Ascending aorta (tissue), 2 donors: ENCODE results near the gene BAHCC1. TPM values are rescaled to one million over a fixed set of nuclear protein-coding genes. Genes with fewer than 3 reads are reported as not detected.

Experiments used
- DNase-seq, 2 donors: peaks; one replicate each; pipeline ENCODE4 v3.0.0-alpha.2; 2019; ENCODE audit warnings: low spot score in 2 of 2
- H3K27ac ChIP-seq, 2 donors: fragments of 200-600 bp; sonication (generic); one replicate each; pipeline ENCODE4 v1.5.1; 2016 to 2017; ENCODE audit warnings: mild to moderate bottlenecking in 1 of 2
- H3K27me3 ChIP-seq: fragments of 200-600 bp; sonication (generic); one replicate; pipeline ENCODE4 v1.5.1; 2017
- H3K36me3 ChIP-seq, 2 donors: fragments of 200-600 bp; sonication (generic); one replicate each; pipeline ENCODE4 v1.5.1; 2016
- H3K4me1 ChIP-seq, 2 donors: fragments of 200-600 bp; sonication (generic); one replicate each; pipeline ENCODE4 v1.5.1; 2016 to 2017; ENCODE audit warnings: mild to moderate bottlenecking in 1 of 2
- H3K4me3 ChIP-seq, 2 donors: fragments of 200-600 bp; sonication (generic); one replicate each; pipeline ENCODE4 v1.5.1; 2016 to 2017; ENCODE audit warnings: mild to moderate bottlenecking in 1 of 2
- H3K9me3 ChIP-seq, 2 donors: fragments of 200-600 bp; sonication (generic); one replicate each; pipeline ENCODE4 v1.5.1; 2016
- CTCF ChIP-seq, 3 experiments: fragments of 200-600 bp in 2 of 3; fragments of 450-650 bp in 1 of 3; sonication (generic) in 2 of 3; IDR thresholded peaks; one replicate each; pipeline ENCODE4 v1.5.1; 2016 to 2019; ENCODE audit warnings: antibody characterized with exemption in 3 of 3, mild to moderate bottlenecking in 1 of 3, moderate library complexity in 1 of 3
- intact Hi-C: fragments of 100-400 bp; cut with DNase I; formaldehyde crosslinking; loops from one replicate; pipeline ENCODE4 v1.15.1; 2023
- total RNA-seq: library from RNA; depleted of rRNA; stranded (reverse); fragments of >200 nt; gene quantifications from one replicate; pipeline ENCODE4 v1.1.0, GENCODE V29; 2016

The BAHCC1 gene
- total RNA-seq, 1 donor from 2014 or later, result 29.1 TPM

DNA sequence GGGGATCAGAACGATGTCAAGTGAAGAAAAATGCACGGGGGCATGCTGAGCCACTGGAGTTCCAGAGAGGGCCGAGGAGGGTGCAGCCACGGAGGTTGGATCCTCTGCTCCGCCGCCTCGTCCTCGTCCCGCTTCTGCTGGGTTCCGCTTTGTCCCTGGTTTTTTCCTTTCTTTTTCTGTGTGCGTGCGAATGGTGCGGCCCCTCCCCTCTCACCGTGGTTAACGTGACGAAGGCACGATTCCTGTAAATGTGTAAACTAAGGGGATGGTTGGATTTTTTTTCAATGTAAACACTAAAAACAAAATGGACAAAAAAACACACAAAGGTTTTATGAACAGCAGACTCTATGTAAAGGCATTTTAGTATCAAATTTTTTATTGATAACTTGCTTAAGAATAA lies 70.7 kb downstream of the BAHCC1 start:
- intact Hi-C loops, result no loop called here
- TF ChIP-seq CTCF (IDR thresholded peaks at IDR 0.05), result no peak
- no peak for DNase-seq
- Histone ChIP-seq H3K36me3 (peaks cover 27 to 34% of the 10 kb centered on the region in 2 donors), H3K27me3 (no peaks in the 10 kb centered on the region), H3K4me3 (no peak overlapping the region), H3K9me3 (no peaks in the 10 kb centered on the region), H3K4me1 (no peaks in the 10 kb centered on the region), H3K27ac (no peak overlapping the region)

DNA sequence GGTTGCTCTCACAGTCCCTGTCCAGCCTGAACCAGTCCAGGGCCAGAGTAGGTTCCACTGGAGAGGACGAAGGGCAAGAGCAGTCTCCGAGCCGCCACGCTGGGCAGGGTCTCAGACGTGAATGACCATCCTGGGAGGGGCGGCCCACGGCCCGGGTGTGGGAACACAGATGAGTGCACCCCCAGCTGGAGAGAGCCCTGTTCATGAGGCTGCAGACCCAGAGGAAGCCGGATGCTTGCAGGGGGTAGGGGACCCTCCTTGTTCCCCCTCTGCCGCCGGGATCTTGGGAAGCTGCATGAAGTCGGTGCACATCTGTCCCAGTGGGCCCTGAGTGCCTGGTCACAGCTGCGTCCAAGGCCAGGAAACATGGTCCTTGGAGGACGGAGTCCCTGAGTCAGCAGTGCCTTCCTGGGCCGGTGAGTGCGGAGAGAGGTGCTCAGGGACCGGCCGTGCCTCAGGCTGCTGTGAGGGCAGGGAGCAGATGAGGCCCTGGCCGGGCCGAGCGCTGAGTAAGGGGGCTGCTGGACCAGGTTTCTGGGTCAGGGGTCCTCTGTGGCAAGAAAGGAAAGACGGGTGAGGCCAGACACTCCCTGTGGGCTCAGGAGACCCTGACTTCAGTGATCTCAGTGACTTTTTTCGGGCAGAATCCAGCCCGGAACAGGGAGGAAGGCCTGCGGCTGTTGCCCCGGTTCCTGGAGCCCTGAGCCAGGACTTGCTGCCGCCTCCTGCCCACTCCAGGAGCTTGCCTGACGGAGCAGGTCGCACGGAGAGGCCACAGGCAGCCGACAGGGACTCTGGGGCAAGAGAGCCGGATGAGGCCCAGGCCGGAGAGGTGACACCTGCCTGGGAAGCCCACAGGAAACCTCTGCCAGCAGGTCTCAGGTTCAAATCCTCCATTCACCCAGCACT lies 71.6 kb downstream of the BAHCC1 start:
- H3K36me3 ChIP-seq, result peaks cover 18 to 25% of the 10 kb centered on the region in 2 donors
- no peak overlapping the region for H3K4me3 ChIP-seq
- H3K9me3 ChIP-seq, result no peaks in the 10 kb centered on the region
- no peak for DNase-seq
- TF ChIP-seq CTCF (IDR thresholded peaks at IDR 0.05), result no peak
- no peak overlapping the region for H3K27ac ChIP-seq
- H3K27me3 ChIP-seq, result no peaks in the 10 kb centered on the region
- intact Hi-C loops, result no loop called here
- H3K4me1 ChIP-seq, result no peaks in the 10 kb centered on the region

GRCh38 chr17:81468111-81468769 lies 73.0 kb downstream of the BAHCC1 start:
- H3K9me3 ChIP-seq, result no peaks in the 10 kb centered on the region
- H3K27ac ChIP-seq, result no peak overlapping the region
- no peak for TF ChIP-seq CTCF (IDR thresholded peaks at IDR 0.05)
- intact Hi-C loops, result no loop called here
- H3K4me3 ChIP-seq, result no peak overlapping the region
- no peak for DNase-seq
- peaks cover 4 to 11% of the 10 kb centered on the region in 2 donors for H3K36me3 ChIP-seq
- H3K4me1 ChIP-seq, result no peaks in the 10 kb centered on the region
- H3K27me3 ChIP-seq, result no peaks in the 10 kb centered on the region

DNA sequence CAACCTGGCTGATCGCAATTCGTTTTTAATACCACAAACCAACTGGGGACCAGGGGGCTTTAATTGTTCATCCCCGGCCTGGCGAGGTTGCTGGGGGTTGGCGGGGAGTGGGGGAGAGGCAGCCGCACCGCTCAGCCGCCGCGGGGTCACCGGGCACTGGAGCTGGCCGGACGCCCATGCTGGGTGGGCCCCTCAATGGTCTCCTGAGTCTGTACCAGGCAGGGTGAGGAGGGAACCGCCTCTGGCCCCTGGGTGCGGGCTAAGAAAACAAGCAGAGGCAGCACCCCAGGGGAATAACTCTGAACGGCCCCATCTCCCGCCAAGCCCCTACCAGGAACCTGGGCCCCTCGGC lies 73.5 kb downstream of the BAHCC1 start:
- intact Hi-C loops, result no loop called here
- Histone ChIP-seq H3K4me3 (no peak overlapping the region), H3K27ac (no peak overlapping the region), H3K9me3 (no peaks in the 10 kb centered on the region), H3K36me3 (peaks cover 0 to 6% of the 10 kb centered on the region in 2 donors), H3K27me3 (no peaks in the 10 kb centered on the region), H3K4me1 (no peaks in the 10 kb centered on the region)
- DNase-seq, result no peak
- no peak for TF ChIP-seq CTCF (IDR thresholded peaks at IDR 0.05)

DNA sequence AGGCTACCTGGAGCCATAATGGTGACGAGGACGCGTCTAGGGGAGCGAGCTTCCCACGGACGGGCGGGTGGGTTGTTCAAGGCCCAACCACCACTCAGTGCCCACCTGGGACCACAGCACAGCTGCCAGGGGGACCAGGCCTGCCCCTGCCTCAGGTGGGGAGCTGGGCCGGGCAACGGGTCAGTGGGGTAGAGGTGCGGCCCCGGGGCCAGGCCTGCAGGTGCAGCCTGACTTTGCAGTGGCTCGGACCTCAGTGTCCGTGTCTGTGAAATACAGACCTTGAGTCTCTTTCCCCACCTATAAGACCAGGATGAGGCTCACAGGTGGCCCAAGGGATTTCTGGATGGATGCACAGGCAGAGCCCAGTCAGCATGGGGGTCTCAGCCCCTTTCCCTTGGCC lies 74.0 kb downstream of the BAHCC1 start:
- Histone ChIP-seq H3K36me3 (peaks cover 0 to under 1% of the 10 kb centered on the region in 2 donors), H3K4me1 (no peaks in the 10 kb centered on the region), H3K4me3 (no peak overlapping the region), H3K27ac (no peak overlapping the region), H3K27me3 (no peaks in the 10 kb centered on the region), H3K9me3 (no peaks in the 10 kb centered on the region)
- DNase-seq, result no peak
- TF ChIP-seq CTCF (IDR thresholded peaks at IDR 0.05), result no peak
- intact Hi-C loops, result no loop called here
